A673 (cell line): ENCODE measurements around the gene IGFL2. TPM values are rescaled to one million over a fixed set of nuclear protein-coding genes. Genes with fewer than 3 reads are reported as not detected.

Experiments
- BruUV-seq: library from RNA; stranded (reverse); fragments of 400-500 nt; replicated peaks from 2 replicates; lab custom pipeline; 2021; lab: Mats Ljungman, UMichigan
- CTCF ChIA-PET: fragments of 300-600 bp; sonication (Branson Sonifier 250); formaldehyde crosslinking; loops from one replicate; lab custom pipeline; 2022; ENCODE audit warnings: antibody characterized with exemption; lab: Charles Lee
- POLR2A ChIA-PET: fragments of 300-600 bp; sonication (Branson Sonifier 250); formaldehyde crosslinking; loops from one replicate; lab custom pipeline; 2022; ENCODE audit warnings: antibody characterized with exemption; ENCODE audit not compliant: low non-redundant PET; lab: Charles Lee
- DNase-seq: peaks from one replicate; pipeline ENCODE4 v3.0.0-alpha.2; 2015; ENCODE audit warnings: low spot score
- H3K27ac ChIP-seq: fragments of 200-600 bp; sonication (generic); 2 replicates; pipeline ENCODE4 v1.5.1; 2016; ENCODE audit warnings: mixed run types, low read depth, mild to moderate bottlenecking, mixed read lengths, antibody characterized with exemption, low read length; ENCODE audit not compliant: poor library complexity, severe bottlenecking
- H3K27me3 ChIP-seq: fragments of 200-600 bp; sonication (generic); replicated peaks from 2 replicates; pipeline ENCODE4 v1.6.1; 2017; ENCODE audit warnings: mixed run types, low read depth, mild to moderate bottlenecking, mixed read lengths, antibody characterized with exemption, low read length; ENCODE audit not compliant: insufficient read depth, poor library complexity
- H3K36me3 ChIP-seq: fragments of 200-600 bp; sonication (generic); 2 replicates; pipeline ENCODE4 v1.6.1; 2016; ENCODE audit warnings: mixed run types, mild to moderate bottlenecking, mixed read lengths, antibody characterized with exemption, low read length; ENCODE audit not compliant: insufficient read depth, poor library complexity, severe bottlenecking
- H3K4me1 ChIP-seq: fragments of 200-600 bp; sonication (generic); 2 replicates; pipeline ENCODE4 v1.6.1; 2017; ENCODE audit warnings: mixed run types, mild to moderate bottlenecking, mixed read lengths, antibody characterized with exemption, low read length; ENCODE audit not compliant: insufficient read depth, poor library complexity, severe bottlenecking
- H3K4me3 ChIP-seq: fragments of 200-600 bp; sonication (generic); 2 replicates; pipeline ENCODE4 v1.5.1; 2016; ENCODE audit warnings: low read depth, mixed run types, mild to moderate bottlenecking, mixed read lengths, low read length; ENCODE audit not compliant: poor library complexity, severe bottlenecking
- H3K9me3 ChIP-seq: fragments of 200-600 bp; sonication (generic); 2 replicates; pipeline ENCODE4 v1.6.1; 2016; ENCODE audit warnings: mixed run types, low read depth, mild to moderate bottlenecking, mixed read lengths, antibody characterized with exemption, low read length; ENCODE audit not compliant: poor library complexity, severe bottlenecking
- CTCF ChIP-seq: fragments of 300-800, 200-600 bp; sonication (generic); conservative IDR thresholded peaks from 2 replicates; pipeline ENCODE4 v1.5.1; 2017; ENCODE audit warnings: low read depth, mild to moderate bottlenecking, antibody characterized with exemption, low read length, moderate library complexity, mixed read lengths
- EZH2 ChIP-seq: fragments of 200-600 bp; sonication (generic); IDR thresholded peaks from 2 replicates; pipeline ENCODE4 v1.6.1; 2017; ENCODE audit warnings: borderline replicate concordance, low read depth, mild to moderate bottlenecking, mixed read lengths, antibody characterized with exemption, low read length; ENCODE audit not compliant: poor library complexity, severe bottlenecking
- intact Hi-C: fragments of 100-400 bp; cut with micrococcal nuclease; formaldehyde crosslinking; loops from one replicate; pipeline ENCODE4 v1.10.0; 2022; ENCODE audit not compliant: unreplicated experiment
- total RNA-seq: library from RNA; stranded (reverse); gene quantifications from 2 replicates; pipeline ENCODE4 v1.2.3, GENCODE V29; 2021

Gene IGFL2
- total RNA-seq, 1 experiment from 2014 or later: 0.45 TPM

- DNase-seq: no peak
- POLR2A ChIA-PET: no interaction called here
Observed at GRCh38 chr19:46112527-46112926, 35.5 kb upstream of the IGFL2 start.

GRCh38 chr19:46113726-46114125 is 34.3 kb upstream of the IGFL2 start:
- H3K27ac ChIP-seq: no peak overlapping the region
- POLR2A ChIA-PET: no interaction called here

More at GRCh38 chr19:46112527-46112926, 35.5 kb upstream of the IGFL2 start:
- no TSS peak for BruUV-seq
- Histone ChIP-seq H3K27me3 (peaks cover 3% of the 10 kb centered on the region), H3K36me3 (no peaks in the 10 kb centered on the region), H3K4me3 (no peak overlapping the region), H3K9me3 (no peaks in the 10 kb centered on the region), H3K4me1 (no peaks in the 10 kb centered on the region), H3K27ac (no peak overlapping the region)
- intact Hi-C loops: no loop called here
- TF ChIP-seq EZH2 (no peak), CTCF (no peak)
- CTCF ChIA-PET: no interaction called here

GRCh38 chr19:46115396-46116106 is 32.5 kb upstream of the IGFL2 start:
- no peaks in the 10 kb centered on the region for H3K36me3 ChIP-seq
- no peaks in the 10 kb centered on the region for H3K9me3 ChIP-seq
- H3K4me1 ChIP-seq: no peaks in the 10 kb centered on the region
- DNase-seq: no peak
- intact Hi-C loops: no loop called here
- H3K4me3 ChIP-seq: no peak overlapping the region
- ChIA-PET POLR2A (no interaction called here), CTCF (no interaction called here)
- no peak for TF ChIP-seq CTCF
- TF ChIP-seq EZH2: no peak
- H3K27ac ChIP-seq: no peak overlapping the region
- peaks cover 3% of the 10 kb centered on the region for H3K27me3 ChIP-seq
- BruUV-seq: no TSS peak

More at GRCh38 chr19:46113726-46114125, 34.3 kb upstream of the IGFL2 start:
- Histone ChIP-seq H3K4me3 (no peak overlapping the region), H3K9me3 (no peaks in the 10 kb centered on the region), H3K4me1 (no peaks in the 10 kb centered on the region), H3K27me3 (peaks cover 3% of the 10 kb centered on the region), H3K36me3 (no peaks in the 10 kb centered on the region)
- BruUV-seq: no TSS peak
- no peak for DNase-seq
- CTCF ChIA-PET: no interaction called here
- no peak for TF ChIP-seq CTCF
- TF ChIP-seq EZH2: no peak
- intact Hi-C loops: no loop called here
